ENCODE measurements around the gene PRAMEF33.
"Not testable (repeated sequence)": the region's sequence is repeated elsewhere in the genome, so short reads cannot be mapped to it uniquely, and the experiment has no call there.

Gene PRAMEF33, protein sequence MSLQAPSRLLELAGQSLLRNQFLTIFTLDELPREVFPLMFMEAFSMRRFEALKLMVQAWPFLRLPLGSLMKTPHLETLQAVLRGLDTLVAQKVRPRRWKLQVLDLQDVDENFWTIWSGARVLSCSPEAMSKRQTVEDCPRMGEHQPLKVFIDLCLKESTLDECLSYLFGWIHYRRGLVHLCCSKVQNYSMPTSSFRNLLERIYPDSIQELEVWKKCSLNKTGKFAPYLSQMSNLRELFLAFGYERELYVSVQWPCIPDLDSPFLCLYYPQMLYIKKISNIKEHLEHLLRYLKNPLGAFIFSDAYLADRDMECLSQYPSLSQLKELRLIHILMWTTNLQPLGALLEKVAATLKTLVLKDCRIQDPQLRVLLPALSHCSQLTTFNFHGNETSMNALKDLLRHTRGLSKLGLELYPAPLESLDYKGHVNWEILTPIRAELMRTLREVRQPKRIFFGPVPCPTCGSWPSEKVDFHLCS

DNA sequence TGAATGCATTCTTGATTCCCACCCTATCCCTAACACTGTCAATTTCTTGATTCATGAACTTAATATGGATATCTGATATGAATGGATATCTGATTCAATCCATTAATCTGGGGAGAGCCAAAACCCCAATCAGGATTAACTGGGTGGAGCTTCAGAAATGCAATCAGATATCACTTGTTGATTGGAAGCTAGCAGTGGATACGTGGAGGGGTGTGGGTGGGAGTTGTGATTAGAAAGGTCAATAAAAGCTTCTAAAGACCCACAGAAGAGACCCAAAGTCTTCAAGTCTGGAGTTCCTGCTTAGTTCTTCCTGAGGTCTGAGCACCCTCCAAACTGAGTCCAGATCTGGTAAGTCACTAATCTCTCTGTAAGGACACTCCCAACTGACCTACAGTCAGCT lies at the start of gene PRAMEF33:
PRAMEF33 (plus strand) TSS at position 301 of the 400 bp plus-strand sequence. CDS start 2,416 bp downstream, outside the sequence.
- not testable (repeated sequence) for DNase-seq (ENCODE audit: low read depth)

DNA sequence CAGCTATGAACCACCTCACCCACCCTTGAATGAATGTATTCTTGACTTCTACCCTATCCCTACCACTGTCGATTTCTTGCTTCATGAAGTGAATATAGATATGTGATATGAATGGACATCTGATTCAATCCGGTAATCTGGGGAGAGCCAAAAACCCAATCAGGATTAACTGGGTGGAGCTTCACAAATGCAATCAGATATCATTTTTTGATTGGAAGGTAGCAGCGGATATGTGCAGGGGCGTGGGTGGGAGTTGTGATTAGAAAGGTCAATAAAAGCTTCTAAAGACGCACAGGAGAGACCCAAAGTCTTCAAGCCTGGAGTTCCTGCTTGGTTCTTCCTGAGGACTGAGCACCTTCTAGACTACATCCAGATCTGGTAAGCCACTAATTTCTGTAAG lies 49.4 kb upstream of the PRAMEF33 start, which contains the start of gene PRAMEF5:
PRAMEF5 (plus strand) TSS at position 301 of the 400 bp plus-strand sequence. CDS start 5,071 bp downstream, outside the sequence.
- not testable (repeated sequence) for DNase-seq (ENCODE audit: low read depth)

DNA sequence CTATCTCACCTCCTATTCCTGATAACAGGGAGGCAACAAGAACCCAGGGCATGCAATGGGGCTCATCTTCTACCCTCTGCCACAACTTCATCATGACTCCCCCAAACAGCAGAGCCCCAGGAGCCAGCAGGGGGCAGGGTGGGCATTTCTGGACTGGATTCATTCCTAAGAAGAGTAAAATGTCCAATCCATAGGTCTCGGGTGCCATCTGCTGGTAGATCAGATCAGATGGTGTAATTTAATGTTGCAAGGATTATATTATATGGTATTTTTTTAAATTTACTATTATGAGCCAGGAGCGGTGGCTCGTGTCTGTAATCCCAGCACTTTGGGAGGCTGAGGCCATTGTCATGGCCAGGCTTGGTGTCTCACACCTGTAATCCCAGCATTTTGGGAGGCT lies 38.2 kb upstream of the PRAMEF33 start:
- not testable (repeated sequence) for DNase-seq (ENCODE audit: low read depth)

DNA sequence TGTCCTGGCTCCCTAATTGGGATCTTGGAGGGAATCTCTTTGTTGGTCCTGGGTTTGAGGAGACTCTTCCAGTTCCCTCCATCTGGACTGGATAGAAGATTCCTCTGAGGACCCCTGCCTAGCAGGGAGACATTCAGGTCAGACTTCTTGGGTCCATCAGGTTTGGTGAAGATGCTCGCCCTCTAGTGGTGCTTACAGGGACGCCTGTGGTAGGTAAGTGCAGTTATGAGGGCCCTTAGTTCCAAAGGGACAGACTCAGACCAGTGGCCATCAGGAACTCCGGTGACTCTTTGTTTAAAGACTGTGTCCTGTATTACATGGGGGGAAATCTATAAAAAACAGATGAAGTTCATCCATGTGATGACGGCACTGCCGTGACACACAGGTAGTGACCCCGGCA lies 26.3 kb upstream of the PRAMEF33 start:
- not testable (repeated sequence) for DNase-seq (ENCODE audit: low read depth)

DNA sequence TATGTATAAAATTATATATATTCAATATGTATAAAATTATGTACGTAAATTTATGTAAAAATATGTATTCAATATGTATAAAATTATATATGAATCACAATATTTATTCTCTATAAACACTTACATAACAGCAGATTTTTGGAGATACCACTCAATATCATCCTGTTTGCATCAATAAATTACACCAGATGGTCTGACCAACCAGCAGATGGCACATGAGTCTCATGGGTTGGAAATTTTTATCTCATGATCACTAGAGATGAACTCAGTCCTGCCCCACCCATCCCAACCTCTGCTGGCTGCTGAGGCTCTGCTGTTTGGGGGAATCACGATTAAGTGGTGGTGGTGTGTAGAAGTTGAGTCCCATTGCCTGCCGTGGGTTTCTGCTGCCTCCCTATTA lies 23.7 kb upstream of the PRAMEF33 start:
- not testable (repeated sequence) for DNase-seq (ENCODE audit: low read depth)

DNA sequence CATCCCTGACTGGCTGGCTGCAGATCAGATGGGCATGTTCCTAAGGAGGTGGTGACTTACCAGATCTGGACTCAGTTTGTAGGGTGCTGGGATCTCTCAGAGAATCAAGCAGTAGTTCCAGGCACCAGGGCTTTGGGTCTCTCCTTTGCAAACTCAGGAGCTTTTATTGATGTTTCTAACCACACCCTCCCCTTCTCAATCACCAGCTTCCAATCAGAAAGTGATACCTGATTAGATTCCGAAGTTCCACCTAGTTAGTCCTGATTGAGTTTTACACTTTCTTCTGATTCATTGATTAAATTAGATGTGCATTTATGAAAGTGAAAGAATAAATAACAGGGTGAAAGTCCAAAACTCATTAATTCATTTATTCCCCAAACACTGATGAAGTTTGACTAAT lies 18.3 kb upstream of the PRAMEF33 start, which contains the start of gene PRAMEF8:
PRAMEF8 (minus strand) TSS at position 101 of the 400 bp plus-strand sequence. CDS start 1,046 bp downstream, outside the sequence.
- not testable (repeated sequence) for DNase-seq (ENCODE audit: low read depth)

DNA sequence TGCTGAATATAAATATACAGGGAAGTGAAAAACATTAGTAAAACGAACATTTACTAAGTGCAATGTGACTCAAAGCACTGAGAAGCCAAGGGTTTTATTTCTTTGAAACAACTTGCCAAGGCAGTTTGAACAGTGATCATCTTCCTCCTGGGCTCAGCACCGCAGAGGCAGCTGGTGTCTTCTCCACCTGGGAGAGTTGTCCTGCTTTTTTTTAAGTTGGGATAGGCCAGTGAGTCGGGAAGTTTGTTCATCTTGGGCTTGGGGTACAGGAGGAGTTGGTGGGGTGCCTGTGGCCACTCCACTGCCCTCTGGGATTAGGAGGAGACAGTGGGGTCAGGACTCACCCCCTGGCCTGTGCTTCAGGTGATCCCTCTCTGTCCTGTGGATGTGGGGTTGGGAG lies 14.3 kb upstream of the PRAMEF33 start:
- not testable (repeated sequence) for DNase-seq (ENCODE audit: low read depth)

DNA sequence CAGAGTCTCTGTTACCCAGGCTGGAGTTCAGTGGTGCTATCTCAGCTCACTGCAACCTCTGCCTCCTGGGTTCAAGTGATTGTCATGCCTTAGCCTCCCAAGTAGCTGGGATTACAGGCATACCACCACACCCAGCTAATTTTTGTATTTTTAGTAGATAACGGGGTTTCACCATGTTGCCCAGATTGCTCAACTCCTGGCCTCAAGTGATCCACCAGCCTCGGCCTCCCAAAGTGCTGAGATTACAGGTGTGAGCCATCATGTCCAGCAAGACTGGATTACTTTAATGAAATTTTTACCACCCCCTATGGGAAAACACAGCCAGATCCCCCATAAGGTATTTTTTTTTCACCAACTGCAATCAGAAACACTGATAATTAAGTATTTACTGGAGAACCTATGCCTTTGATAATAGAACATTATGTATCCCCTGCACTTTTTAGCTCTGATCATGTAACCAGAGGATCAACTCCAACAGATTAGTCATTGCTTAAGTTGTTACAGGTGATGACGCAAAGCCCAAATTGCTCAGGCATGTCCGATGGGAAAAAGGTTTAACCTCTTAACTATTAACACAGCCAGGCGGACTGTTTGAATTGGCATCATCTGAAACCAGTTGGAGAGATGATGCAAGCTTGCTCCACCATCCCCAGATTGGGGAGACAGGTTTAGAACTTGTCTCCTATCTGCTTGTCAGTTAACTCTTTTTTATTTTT lies 6.0 kb upstream of the PRAMEF33 start:
- not testable (repeated sequence) for DNase-seq (ENCODE audit: low read depth)

DNA sequence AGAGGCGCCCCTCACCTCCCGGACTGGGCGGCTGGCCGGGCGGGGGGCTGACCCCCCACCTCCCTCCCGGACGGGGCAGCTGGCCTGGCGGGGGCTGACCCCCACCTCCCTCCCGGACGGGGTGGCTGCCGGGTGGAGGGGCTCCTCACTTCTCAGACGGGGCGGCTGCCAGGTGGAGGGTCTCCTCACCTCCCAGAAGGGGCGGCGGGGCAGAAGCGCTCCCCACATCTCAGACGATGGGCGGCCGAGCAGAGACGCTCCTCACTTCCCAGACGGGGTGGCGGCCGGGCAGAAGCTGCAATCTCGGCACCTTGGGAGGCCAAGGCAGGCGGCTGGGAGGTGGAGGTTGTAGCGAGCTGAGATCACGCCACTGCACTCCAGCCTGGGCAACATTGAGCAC lies 4.6 kb upstream of the PRAMEF33 start:
- DNase-seq (ENCODE audit: low read depth), result not testable (repeated sequence)

DNA sequence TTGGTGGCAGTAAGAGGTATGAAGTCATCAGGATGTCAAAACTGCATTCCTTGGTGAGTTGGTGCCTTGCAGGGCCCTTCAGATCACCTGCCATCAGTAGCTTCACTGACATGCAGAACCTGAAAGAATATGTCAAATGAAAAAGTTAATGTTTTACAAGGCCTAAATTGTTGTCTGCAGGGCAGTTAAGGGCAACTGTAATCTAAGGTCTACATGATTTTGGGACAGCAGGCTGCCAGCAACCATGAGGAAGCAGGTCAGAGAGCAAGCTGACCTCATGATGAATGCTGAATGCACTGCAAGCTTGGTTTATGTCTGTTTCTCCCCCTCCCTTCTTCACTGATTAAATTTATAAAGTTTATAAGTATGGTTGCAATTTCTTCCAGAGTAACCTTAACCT lies 1.1 kb upstream of the PRAMEF33 start:
- not testable (repeated sequence) for DNase-seq (ENCODE audit: low read depth)

DNA sequence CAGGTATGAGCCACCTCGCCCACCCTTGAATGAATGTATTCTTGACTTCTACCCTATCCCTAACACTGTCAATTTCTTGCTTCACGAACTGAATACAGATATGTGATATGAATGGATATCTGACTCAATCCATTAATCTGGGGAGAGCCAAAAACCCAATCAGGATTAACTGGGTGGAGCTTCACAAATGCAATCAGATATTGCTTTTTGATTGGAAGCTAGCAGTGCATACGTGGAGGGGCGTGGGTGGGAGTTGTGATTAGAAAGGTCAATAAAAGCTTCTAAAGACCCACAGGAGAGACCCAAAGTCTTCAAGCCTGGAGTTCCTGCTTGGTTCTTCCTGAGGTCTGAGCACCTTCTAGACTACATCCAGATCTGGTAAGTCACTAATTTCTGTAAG lies 11.9 kb downstream of the PRAMEF33 start, which contains the start of gene PRAMEF15:
PRAMEF15 (plus strand) TSS at position 301 of the 400 bp plus-strand sequence. CDS start 2,827 bp downstream, outside the sequence.
- DNase-seq (ENCODE audit: low read depth), result not testable (repeated sequence)

DNA sequence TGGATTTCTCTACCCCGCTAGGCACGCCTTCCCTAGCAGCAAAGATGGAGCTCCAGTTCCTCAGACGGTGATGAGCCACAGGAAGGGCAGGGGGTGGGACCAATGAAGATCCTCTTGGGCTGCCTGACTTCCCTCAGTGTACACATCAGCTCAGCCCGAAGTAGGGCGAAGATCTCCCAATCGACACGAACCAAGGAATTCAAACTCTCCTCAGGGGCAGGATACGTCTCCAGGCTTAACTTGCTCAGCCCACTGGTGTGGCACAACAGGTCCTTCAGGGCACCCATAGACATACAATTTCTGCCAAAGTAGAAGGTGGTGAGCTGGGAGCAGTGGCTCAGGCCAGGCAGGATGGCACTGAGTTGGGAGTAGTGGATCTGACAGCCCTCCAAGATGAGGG lies 39.2 kb downstream of the PRAMEF33 start:
- DNase-seq (ENCODE audit: low read depth), result not testable (repeated sequence)

DNA sequence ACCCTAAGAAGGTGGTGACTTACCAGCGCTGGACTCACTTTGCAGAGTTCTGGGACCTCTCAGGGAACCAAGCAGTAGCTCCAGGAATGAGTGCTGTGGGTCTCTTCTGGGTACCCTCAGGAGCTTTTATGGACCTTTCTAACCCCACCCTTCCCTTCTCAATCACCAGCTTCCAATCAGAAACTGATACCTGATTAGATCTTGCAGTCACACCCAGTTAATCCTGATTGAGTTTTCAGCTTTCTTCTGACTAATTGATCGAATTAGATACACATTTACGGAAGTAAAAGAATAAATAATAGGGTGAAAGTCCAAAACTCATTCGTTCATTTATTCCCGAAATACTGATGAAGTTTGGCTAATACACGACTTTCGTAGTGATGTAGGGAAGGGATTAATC lies 43.7 kb downstream of the PRAMEF33 start, which contains the start of gene PRAMEF14:
PRAMEF14 (minus strand) TSS at position 101 of the 400 bp plus-strand sequence. CDS start 1,820 bp downstream, outside the sequence.
- not testable (repeated sequence) for DNase-seq (ENCODE audit: low read depth)

DNA sequence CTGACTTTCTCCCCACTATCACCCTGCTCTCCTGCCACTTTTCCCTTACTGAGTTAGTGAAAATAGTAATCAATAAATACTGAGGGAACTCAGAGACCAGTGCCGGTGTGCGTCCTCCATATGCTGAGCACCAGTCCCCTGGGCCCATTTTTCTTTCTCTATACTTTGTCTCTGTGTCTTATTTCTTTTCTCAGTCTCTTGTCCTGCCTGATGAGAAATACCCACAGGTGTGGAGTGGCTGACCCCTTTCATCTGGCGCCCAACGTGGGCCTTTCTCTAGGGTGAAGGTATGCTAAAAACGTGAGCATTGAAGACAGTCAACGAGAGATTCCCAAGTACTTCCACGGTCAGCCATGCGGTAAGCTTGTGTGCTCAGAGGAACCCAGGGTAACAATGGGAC lies 50.1 kb downstream of the PRAMEF33 start:
- DNase-seq (ENCODE audit: low read depth), result not testable (repeated sequence)

DNA sequence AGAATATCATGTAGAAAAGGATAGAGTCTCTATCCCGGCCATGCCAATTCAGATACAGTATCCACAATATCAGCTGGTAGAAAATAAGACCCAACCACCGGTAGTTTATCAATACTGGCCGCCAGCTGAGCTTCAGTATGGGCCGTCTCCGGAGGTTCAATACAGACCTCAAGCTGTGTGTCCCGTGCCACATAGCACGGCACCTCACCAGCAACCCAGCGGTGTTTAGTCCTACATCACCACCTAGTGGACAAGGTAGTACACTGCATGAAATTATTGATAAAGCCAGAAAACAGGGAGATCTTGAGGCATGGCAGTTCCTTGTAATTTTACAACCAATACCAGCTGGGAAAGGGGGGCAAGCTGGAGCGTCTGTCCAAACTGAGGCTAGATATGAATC lies 51.1 kb downstream of the PRAMEF33 start:
- DNase-seq (ENCODE audit: low read depth), result not testable (repeated sequence)

DNA sequence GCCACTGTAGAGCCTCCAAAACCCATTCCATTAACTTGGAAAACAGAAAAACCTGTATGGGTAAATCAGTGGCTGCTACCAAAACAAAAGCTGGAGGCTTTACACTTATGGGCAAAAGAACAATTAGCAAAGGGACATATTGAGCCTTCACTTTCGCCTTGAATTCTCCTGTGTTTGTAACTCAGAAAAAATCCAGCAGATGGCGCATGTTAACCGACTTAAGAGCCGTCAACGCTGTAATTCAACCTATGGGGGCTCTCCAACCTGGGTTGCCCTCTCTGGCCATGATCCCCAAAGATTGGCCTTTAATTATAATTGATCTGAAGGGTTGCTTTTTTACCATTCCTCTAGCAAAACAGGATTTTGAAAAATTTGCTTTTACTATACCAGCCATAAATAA lies 53.4 kb downstream of the PRAMEF33 start:
- DNase-seq (ENCODE audit: low read depth), result not testable (repeated sequence)
